K562 (cell line): Measurements from ENCODE around the gene NRF1. TPM values are rescaled to one million over a fixed set of nuclear protein-coding genes. Genes with fewer than 3 reads are reported as not detected.

ENCODE experiments used
- ARID2 ChIP-seq: fragments of 450-650 bp; IDR thresholded peaks from 2 replicates; pipeline ENCODE4 v1.6.1; 2017; ENCODE audit warnings: antibody characterized with exemption, mild to moderate bottlenecking
- HDAC3 ChIP-seq: fragments of 450-650 bp; IDR thresholded peaks from 2 replicates; pipeline ENCODE4 v1.6.1; 2018; ENCODE audit warnings: borderline replicate concordance, mild to moderate bottlenecking, moderate library complexity; ENCODE audit not compliant: partially characterized antibody
- KLF10 ChIP-seq: fragments of 250-450 bp; sonication (Bioruptor Pico); IDR thresholded peaks from 2 replicates; pipeline ENCODE4 v1.6.1; 2021; ENCODE audit warnings: matching md5 sums
- MXI1 ChIP-seq: IDR thresholded peaks from 2 replicates; pipeline ENCODE4 v1.6.1; 2011; ENCODE audit warnings: low read depth, mild to moderate bottlenecking, improper control_type of control experiment, low read length
- NCOR1 ChIP-seq: fragments of 450-650 bp; IDR thresholded peaks from 2 replicates; pipeline ENCODE4 v1.6.1; 2016; ENCODE audit warnings: mild to moderate bottlenecking, moderate library complexity
- POLR2H ChIP-seq: IDR thresholded peaks from 2 replicates; pipeline ENCODE4 v1.6.1; 2016; ENCODE audit warnings: missing genetic modification characterization, low read depth, mild to moderate bottlenecking, control low read depth, missing compliant biosample characterization, moderate library complexity
- RAD21 ChIP-seq, 2 experiments: fragments of 250-450 bp in 1 of 2; fragments of 450-650 bp in 1 of 2; sonication (Bioruptor Pico) in 1 of 2; formaldehyde crosslinking in 1 of 2; IDR thresholded peaks in 1 of 2; conservative IDR thresholded peaks in 1 of 2; 2 replicates each; pipeline versions ENCODE4 v1.4.0 to v1.8.0; 2020 to 2022; ENCODE audit warnings: mild to moderate bottlenecking in 2 of 2, moderate library complexity in 1 of 2
- RBFOX2 ChIP-seq: fragments of 200-400 bp; formaldehyde crosslinking; IDR thresholded peaks from 2 replicates; pipeline ENCODE4 v1.6.1; 2017; ENCODE audit warnings: low read depth, mild to moderate bottlenecking, low read length, moderate library complexity
- STAG1 ChIP-seq: sonication (generic); formaldehyde crosslinking; IDR thresholded peaks from 2 replicates; pipeline ENCODE4 v1.5.0; 2020; ENCODE audit warnings: missing genetic modification reagents, borderline replicate concordance
- ZC3H4 ChIP-seq: sonication (generic); formaldehyde crosslinking; IDR thresholded peaks from 2 replicates; pipeline ENCODE4 v1.9.0; 2021; ENCODE audit warnings: missing genetic modification reagents, borderline replicate concordance
- ZNF165 ChIP-seq: fragments of 250-450 bp; sonication (Bioruptor Pico); IDR thresholded peaks from 2 replicates; pipeline ENCODE4 v1.4.0; 2020; ENCODE audit warnings: borderline replicate concordance
- ZNF644 ChIP-seq: fragments of 200-800 bp; sonication (Bioruptor generic); IDR thresholded peaks from 2 replicates; pipeline ENCODE4 v1.6.1; 2016; ENCODE audit warnings: low read depth, missing genetic modification characterization, missing compliant biosample characterization
- ZSCAN29 ChIP-seq: fragments of 450-650 bp; IDR thresholded peaks from 2 replicates; pipeline ENCODE4 v1.6.1; 2017
- polyA plus RNA-seq, 8 experiments: library from polyadenylated mRNA; depleted of rRNA in 4 of 8; stranded (reverse) in 5 of 8; unstranded in 3 of 8; fragments of >200 nt; fragmentation: Nextera tagmentation in 2 of 8; fragmentation: Illumina TruSeq in 1 of 8; extraction: Ambion mirVana in 2 of 8; extraction: Trizol in 1 of 8; gene quantifications; 2 replicates each; pipeline versions ENCODE4 v1.2.1 to v1.2.3, GENCODE V29; 2011 to 2014; ENCODE audit warnings: inconsistent platforms in 1 of 8, missing spikeins in 1 of 8
- total RNA-seq, 7 experiments: library from RNA; depleted of rRNA in 6 of 7; stranded (reverse); fragments of >200 nt in 6 of 7; fragmentation: Illumina TruSeq in 2 of 7; extraction: Trizol in 2 of 7; gene quantifications; 2 replicates each; pipeline versions ENCODE4 v1.2.1 to v1.2.3, GENCODE V29; 2011 to 2021; ENCODE audit warnings: low replicate concordance in 1 of 7
- TF ChIP-seq, protein P1 (sequence below): fragments of 450-650 bp; IDR thresholded peaks from 2 replicates; pipeline ENCODE4 v1.6.1; 2016
- TF ChIP-seq, protein P2 (sequence below), 2 experiments: fragments of 150-350 bp in 1 of 2; IDR thresholded peaks; 2 replicates each; pipeline ENCODE4 v1.6.1; 2012 to 2016; ENCODE audit warnings: low read depth in 2 of 2, low read length in 2 of 2, mild to moderate bottlenecking in 1 of 2, moderate library complexity in 1 of 2
- TF ChIP-seq, protein P3 (sequence below): fragments of 450-650 bp; IDR thresholded peaks from 2 replicates; pipeline ENCODE4 v1.6.1; 2016; ENCODE audit warnings: missing biosample characterization, missing genetic modification characterization
- TF ChIP-seq, protein P4 (sequence below): sonication (generic); formaldehyde crosslinking; IDR thresholded peaks from 2 replicates; pipeline ENCODE4 v1.9.0; 2022; ENCODE audit warnings: mild to moderate bottlenecking, missing genetic modification reagents

NRF1 gene
- total and polyA plus RNA-seq, 9 of the 15 experiments (the other 6 are each of a cell fraction or from before 2014, with no cell fraction given) = 8.6 to 28.8 (median 20.3) TPM

DNA sequence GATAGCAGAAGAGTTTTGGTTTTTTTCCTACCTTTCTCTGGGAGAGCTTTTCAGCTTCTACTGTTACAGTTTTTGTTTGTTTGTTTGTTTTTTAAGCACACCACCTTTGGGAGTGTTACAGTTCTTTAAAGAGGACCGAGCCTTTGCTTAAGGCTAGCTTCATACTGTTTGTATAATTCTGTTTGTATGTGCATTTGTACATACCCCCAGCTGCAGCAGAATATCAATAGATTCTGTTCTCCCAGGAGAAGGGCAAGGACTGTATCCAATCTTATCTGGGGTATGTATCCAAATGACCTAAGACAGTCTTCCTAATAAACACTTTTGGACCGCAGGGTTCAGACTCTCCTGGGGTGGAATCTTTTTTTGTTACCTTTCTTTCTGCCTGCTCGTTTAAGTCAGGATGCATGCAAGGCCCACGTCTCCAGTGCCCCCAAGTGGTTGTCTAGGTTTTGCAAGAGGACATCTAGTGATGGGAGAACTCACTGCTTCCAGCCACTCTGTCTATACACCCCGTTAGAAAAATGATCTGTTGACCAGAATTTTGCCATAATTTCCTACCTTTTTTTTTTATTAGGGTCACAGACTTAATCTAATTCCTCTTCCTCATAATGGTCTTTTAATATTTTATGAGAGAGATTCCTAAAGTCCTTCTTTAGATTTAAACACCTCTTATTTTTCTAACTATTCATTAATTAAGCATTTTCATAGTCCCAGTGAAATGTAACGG lies 23.9 kb downstream of the NRF1 start (continued):
- TF ChIP-seq, protein P1, sequence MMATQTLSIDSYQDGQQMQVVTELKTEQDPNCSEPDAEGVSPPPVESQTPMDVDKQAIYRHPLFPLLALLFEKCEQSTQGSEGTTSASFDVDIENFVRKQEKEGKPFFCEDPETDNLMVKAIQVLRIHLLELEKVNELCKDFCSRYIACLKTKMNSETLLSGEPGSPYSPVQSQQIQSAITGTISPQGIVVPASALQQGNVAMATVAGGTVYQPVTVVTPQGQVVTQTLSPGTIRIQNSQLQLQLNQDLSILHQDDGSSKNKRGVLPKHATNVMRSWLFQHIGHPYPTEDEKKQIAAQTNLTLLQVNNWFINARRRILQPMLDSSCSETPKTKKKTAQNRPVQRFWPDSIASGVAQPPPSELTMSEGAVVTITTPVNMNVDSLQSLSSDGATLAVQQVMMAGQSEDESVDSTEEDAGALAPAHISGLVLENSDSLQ = no peak
- TF ChIP-seq POLR2H (tag) = no peak
- peak; percentile 79; the same call in 1 of the 2 replicates for TF ChIP-seq STAG1 (CRISPR knock-in tag)
- TF ChIP-seq ZSCAN29 = no peak
- TF ChIP-seq, protein P2, sequence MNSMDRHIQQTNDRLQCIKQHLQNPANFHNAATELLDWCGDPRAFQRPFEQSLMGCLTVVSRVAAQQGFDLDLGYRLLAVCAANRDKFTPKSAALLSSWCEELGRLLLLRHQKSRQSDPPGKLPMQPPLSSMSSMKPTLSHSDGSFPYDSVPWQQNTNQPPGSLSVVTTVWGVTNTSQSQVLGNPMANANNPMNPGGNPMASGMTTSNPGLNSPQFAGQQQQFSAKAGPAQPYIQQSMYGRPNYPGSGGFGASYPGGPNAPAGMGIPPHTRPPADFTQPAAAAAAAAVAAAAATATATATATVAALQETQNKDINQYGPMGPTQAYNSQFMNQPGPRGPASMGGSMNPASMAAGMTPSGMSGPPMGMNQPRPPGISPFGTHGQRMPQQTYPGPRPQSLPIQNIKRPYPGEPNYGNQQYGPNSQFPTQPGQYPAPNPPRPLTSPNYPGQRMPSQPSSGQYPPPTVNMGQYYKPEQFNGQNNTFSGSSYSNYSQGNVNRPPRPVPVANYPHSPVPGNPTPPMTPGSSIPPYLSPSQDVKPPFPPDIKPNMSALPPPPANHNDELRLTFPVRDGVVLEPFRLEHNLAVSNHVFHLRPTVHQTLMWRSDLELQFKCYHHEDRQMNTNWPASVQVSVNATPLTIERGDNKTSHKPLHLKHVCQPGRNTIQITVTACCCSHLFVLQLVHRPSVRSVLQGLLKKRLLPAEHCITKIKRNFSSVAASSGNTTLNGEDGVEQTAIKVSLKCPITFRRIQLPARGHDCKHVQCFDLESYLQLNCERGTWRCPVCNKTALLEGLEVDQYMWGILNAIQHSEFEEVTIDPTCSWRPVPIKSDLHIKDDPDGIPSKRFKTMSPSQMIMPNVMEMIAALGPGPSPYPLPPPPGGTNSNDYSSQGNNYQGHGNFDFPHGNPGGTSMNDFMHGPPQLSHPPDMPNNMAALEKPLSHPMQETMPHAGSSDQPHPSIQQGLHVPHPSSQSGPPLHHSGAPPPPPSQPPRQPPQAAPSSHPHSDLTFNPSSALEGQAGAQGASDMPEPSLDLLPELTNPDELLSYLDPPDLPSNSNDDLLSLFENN (IDR thresholded peaks at IDR 0.05; ENCODE audit: low read depth in 2 of 2, low read length in 2 of 2) = peak in 1 of 2 experiments; percentile 56; a peak in 1 of 4 replicates
- no peak for TF ChIP-seq KLF10 (CRISPR knock-in tag)
- no peak for TF ChIP-seq HDAC3
- TF ChIP-seq RBFOX2 = no peak
- TF ChIP-seq RAD21 (CRISPR knock-in tag; conservative IDR thresholded peaks at IDR 0.05 in 1 of 2, IDR thresholded peaks at IDR 0.05 in 1 of 2) = peak; percentile 88 to 93
- TF ChIP-seq, protein P3, sequence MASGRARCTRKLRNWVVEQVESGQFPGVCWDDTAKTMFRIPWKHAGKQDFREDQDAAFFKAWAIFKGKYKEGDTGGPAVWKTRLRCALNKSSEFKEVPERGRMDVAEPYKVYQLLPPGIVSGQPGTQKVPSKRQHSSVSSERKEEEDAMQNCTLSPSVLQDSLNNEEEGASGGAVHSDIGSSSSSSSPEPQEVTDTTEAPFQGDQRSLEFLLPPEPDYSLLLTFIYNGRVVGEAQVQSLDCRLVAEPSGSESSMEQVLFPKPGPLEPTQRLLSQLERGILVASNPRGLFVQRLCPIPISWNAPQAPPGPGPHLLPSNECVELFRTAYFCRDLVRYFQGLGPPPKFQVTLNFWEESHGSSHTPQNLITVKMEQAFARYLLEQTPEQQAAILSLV (tag) = no peak
- no peak for TF ChIP-seq ZNF165 (CRISPR knock-in tag)
- TF ChIP-seq ZNF644 = no peak
- TF ChIP-seq, protein P4, sequence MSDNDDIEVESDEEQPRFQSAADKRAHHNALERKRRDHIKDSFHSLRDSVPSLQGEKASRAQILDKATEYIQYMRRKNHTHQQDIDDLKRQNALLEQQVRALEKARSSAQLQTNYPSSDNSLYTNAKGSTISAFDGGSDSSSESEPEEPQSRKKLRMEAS (CRISPR knock-in tag) = no peak
- TF ChIP-seq NCOR1 = no peak
- peak; percentile 51; the same call in 1 of the 2 replicates for TF ChIP-seq ARID2
- no peak for TF ChIP-seq MXI1
- no peak for TF ChIP-seq ZC3H4
